Prostate gland (tissue), 2 donors: ENCODE data around the gene LIMS2. TPM values are rescaled to one million over a fixed set of nuclear protein-coding genes. Genes with fewer than 3 reads are reported as not detected.
A peak's percentile ranks its signal among the peaks of the same experiment; 100 is the strongest.

Source experiments
- DNase-seq: peaks from one replicate; pipeline ENCODE4 v3.0.0-alpha.2; 2019; ENCODE audit warnings: low spot score
- H3K27ac ChIP-seq, 2 donors: fragments of 200-600 bp; sonication (generic); 2 replicates each; pipeline ENCODE4 v1.5.1; 2017 to 2019
- H3K27me3 ChIP-seq: fragments of 200-600 bp; sonication (generic); replicated peaks from 2 replicates; pipeline ENCODE4 v1.5.1; 2019; ENCODE audit not compliant: insufficient read depth
- H3K36me3 ChIP-seq, 2 donors: fragments of 200-600 bp; sonication (generic); 1 replicate in 1 of 2; 2 replicates in 1 of 2; pipeline versions ENCODE4 v1.5.1 to v1.8.1; 2017 to 2019
- H3K4me1 ChIP-seq: fragments of 200-600 bp; sonication (generic); replicated peaks from 2 replicates; pipeline ENCODE4 v1.5.1; 2019
- H3K4me3 ChIP-seq, 2 donors: fragments of 200-600 bp; sonication (generic); 2 replicates each; pipeline ENCODE4 v1.5.1; 2017 to 2019
- H3K9me3 ChIP-seq: fragments of 200-600 bp; sonication (generic); 2 replicates; pipeline ENCODE4 v1.5.1; 2017
- POLR2A ChIP-seq: fragments of 450-650 bp; IDR thresholded peaks from one replicate; pipeline ENCODE4 v1.6.1; 2016; ENCODE audit warnings: antibody characterized with exemption, mild to moderate bottlenecking
- POLR2AphosphoS5 ChIP-seq: sonication (generic); formaldehyde crosslinking; IDR thresholded peaks from one replicate; pipeline ENCODE4 v1.6.1; 2017; ENCODE audit warnings: antibody characterized with exemption
- WGBS: methylation state at CpG from one replicate; pipeline ENCODE4 v1.1.5; 2018; 5-methylcytosine and 5-hydroxymethylcytosine counted together
- intact Hi-C: fragments of 100-400 bp; cut with DNase I; formaldehyde crosslinking; loops from one replicate; pipeline ENCODE4 v1.14.2; 2022
- total RNA-seq, 2 donors: library from RNA; depleted of rRNA; stranded (reverse); fragments of >200 nt; gene quantifications; one replicate each; pipeline ENCODE4 v1.1.0, GENCODE V29; 2016
- TF ChIP-seq, protein P1 (sequence below), 4 experiments: fragments of 200-600 bp in 2 of 4; fragments of 450-650 bp in 2 of 4; sonication (generic) in 2 of 4; IDR thresholded peaks; 1 replicate in 3 of 4; 2 replicates in 1 of 4; pipeline ENCODE4 v1.5.1; 2016 to 2019; ENCODE audit warnings: antibody characterized with exemption in 4 of 4, mild to moderate bottlenecking in 2 of 4, moderate library complexity in 2 of 4

Gene LIMS2, protein sequence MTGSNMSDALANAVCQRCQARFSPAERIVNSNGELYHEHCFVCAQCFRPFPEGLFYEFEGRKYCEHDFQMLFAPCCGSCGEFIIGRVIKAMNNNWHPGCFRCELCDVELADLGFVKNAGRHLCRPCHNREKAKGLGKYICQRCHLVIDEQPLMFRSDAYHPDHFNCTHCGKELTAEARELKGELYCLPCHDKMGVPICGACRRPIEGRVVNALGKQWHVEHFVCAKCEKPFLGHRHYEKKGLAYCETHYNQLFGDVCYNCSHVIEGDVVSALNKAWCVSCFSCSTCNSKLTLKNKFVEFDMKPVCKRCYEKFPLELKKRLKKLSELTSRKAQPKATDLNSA
- total RNA-seq, result 10 to 100 TPM; 31.9 to 63.2 TPM

DNA sequence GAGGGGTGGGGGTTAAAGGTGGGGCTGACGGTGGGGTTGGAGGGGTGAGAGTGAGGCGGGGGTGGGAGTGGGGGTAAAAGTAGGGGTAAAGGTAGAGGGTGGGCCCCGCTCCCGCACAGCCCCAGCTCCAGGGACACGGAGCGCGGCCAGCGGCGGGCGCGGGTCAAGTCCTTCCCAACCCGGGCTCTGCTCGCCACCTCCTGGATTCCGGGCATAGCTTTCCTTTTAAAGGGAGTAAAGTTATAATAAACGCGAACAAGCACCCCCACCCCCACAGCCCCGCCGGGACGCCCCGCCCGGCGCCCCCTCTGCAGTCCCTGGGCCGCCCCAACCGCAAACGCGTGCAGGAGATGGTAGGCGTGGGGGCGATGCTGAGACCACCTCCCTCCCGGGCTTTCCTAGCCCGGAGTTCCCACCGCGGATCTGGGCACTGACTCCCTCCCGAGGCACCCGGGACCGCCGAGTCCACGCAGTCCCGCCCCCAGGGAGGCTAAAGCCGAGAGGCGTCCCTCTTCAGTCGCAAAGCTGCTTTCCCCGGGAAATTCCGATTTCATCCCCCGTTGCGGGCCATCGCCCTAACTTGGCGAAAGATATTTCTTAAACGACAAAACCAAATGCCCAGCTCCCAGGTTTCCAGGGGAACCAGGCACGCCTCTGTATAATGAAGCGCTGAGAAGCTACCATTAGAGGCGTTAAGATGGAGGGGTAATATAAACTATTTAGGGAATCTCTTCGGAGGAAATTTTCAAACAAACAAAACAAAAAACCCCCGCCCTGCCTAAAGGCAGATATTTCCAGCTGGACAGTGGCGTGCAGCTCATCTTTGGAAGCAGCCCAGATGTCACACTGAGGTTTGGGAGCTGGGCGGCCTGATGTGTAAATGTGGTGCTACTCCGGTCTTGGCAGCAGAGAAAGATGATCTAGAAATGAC lies at the start of gene LIMS2:
TSS of gene LIMS2 (minus strand) at position 200 of the 931 bp plus-strand sequence. CDS start 506 bp downstream, outside the sequence.
- Histone ChIP-seq H3K4me3 (peak within 1 kb of the TSS; percentile 56), H3K4me1 (no peaks in the 10 kb centered on the region), H3K9me3 (no peaks in the 10 kb centered on the region), H3K36me3 (no peaks in the 10 kb centered on the region), H3K27ac (peak within 1 kb of the TSS; percentile 75 to 76), H3K27me3 (no peaks in the 10 kb centered on the region)
- TF ChIP-seq POLR2A (no peak), POLR2AphosphoS5 (no peak)
- TF ChIP-seq, protein P1, sequence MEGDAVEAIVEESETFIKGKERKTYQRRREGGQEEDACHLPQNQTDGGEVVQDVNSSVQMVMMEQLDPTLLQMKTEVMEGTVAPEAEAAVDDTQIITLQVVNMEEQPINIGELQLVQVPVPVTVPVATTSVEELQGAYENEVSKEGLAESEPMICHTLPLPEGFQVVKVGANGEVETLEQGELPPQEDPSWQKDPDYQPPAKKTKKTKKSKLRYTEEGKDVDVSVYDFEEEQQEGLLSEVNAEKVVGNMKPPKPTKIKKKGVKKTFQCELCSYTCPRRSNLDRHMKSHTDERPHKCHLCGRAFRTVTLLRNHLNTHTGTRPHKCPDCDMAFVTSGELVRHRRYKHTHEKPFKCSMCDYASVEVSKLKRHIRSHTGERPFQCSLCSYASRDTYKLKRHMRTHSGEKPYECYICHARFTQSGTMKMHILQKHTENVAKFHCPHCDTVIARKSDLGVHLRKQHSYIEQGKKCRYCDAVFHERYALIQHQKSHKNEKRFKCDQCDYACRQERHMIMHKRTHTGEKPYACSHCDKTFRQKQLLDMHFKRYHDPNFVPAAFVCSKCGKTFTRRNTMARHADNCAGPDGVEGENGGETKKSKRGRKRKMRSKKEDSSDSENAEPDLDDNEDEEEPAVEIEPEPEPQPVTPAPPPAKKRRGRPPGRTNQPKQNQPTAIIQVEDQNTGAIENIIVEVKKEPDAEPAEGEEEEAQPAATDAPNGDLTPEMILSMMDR (IDR thresholded peaks at IDR 0.05), result no peak
- 3% methylated on average over 56 of the region's 56 CpGs for WGBS
- no peak for DNase-seq
- intact Hi-C loops, result loop anchor here (10.0 kb wide), 2 partner anchors 151 to 271 kb away; partner anchors contain the start of gene IWS1

DNA sequence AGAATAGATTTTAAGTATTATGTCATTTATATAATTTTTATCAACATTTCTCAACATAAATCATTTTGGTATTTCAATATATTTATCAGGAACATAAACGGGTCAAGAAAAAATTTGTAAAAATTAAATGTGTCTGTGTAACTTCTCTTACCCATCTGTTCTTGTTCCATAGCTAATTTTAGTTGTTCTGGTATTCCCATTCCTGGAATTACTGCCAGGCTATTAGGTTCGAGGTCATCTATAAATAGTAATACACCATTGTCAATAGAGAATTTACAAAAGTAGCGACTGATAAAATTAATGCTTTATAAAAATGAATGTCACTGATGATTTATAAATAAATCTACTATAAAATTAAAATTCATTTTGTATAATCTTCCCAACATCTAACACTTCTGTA lies 47.5 kb upstream of the LIMS2 start:
- DNase-seq, result no peak
- Histone ChIP-seq H3K27ac (no peak overlapping the region), H3K4me3 (no peak overlapping the region), H3K9me3 (no peaks in the 10 kb centered on the region), H3K36me3 (peaks cover 0 to 12% of the 10 kb centered on the region in 2 donors), H3K4me1 (no peaks in the 10 kb centered on the region), H3K27me3 (no peaks in the 10 kb centered on the region)
- intact Hi-C loops, result no loop called here
- WGBS, result 79% methylated on average over 3 of the region's 3 CpGs
- no peak for TF ChIP-seq POLR2A
- TF ChIP-seq POLR2AphosphoS5, result no peak
- TF ChIP-seq, protein P1 (IDR thresholded peaks at IDR 0.05), result no peak

DNA sequence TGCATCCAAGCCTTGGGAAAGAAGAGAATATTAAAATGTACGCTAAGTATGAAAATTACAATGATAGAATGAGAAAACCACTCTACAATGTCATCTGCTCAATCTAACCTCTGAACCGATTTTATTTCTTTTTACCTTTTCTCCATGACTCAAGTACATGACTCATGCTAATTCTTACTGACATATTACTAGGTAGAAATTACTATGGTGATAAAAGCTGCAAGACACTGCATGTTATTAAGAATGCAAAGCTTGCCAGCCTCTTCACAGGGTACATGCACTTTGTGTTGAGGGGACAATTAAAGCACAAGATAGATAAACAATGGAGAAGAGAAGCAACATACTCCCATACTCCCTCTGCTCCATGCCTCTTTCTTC lies 46.6 kb upstream of the LIMS2 start:
- Histone ChIP-seq H3K27me3 (no peaks in the 10 kb centered on the region), H3K36me3 (peaks cover 0 to 12% of the 10 kb centered on the region in 2 donors), H3K27ac (no peak overlapping the region), H3K4me3 (no peak overlapping the region), H3K4me1 (no peaks in the 10 kb centered on the region), H3K9me3 (no peaks in the 10 kb centered on the region)
- TF ChIP-seq POLR2A (no peak), POLR2AphosphoS5 (no peak)
- TF ChIP-seq, protein P1 (IDR thresholded peaks at IDR 0.05), result no peak
- DNase-seq, result no peak
- 93% methylated on average over 2 of the region's 2 CpGs for WGBS
- intact Hi-C loops, result no loop called here

DNA sequence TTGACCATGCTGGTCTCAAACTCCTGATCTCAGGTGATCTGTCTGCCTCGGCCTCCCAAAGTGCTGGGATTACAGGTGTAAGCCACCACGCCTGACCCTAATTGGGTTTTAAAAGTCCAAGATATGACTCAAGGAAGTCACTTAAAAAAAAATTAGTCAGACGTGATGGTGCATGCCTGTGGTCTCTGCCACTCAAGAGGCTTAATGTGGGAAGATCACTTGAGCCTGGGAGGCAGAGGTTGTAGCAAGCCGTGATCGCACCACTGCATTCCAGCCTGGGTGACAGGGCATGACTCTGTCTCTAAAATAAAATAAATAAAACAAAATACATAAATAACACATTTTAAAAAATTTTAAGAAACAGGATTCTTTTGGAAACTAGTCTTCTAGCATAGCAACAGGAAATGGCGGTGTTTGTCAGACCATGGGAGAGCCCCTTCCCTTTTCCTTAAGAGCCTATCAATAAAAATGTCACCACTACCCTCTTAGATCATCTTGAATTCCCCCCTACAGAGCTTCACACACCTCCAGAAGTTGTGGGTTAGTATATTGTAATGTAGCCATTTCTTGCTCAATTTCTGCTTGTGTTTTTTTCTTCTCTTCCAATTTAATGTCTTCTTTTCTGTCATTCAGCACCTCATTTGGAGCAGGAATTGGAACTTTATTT lies 46.1 kb upstream of the LIMS2 start:
- DNase-seq, result no peak
- Histone ChIP-seq H3K27me3 (no peaks in the 10 kb centered on the region), H3K4me3 (no peak overlapping the region), H3K27ac (no peak overlapping the region), H3K36me3 (peaks cover 0 to 12% of the 10 kb centered on the region in 2 donors), H3K9me3 (no peaks in the 10 kb centered on the region), H3K4me1 (no peaks in the 10 kb centered on the region)
- WGBS, result 91% methylated on average over 6 of the region's 6 CpGs
- intact Hi-C loops, result no loop called here
- TF ChIP-seq, protein P1 (IDR thresholded peaks at IDR 0.05), result no peak
- TF ChIP-seq POLR2AphosphoS5 (no peak), POLR2A (no peak)
